ENCODE results near the gene OGG1. TPM values are rescaled to one million over a fixed set of nuclear protein-coding genes. Genes with fewer than 3 reads are reported as not detected.

The OGG1 gene
- total and polyA plus RNA-seq, 12 donors = 5.2 to 15.1 (median 8.5) TPM

DNA sequence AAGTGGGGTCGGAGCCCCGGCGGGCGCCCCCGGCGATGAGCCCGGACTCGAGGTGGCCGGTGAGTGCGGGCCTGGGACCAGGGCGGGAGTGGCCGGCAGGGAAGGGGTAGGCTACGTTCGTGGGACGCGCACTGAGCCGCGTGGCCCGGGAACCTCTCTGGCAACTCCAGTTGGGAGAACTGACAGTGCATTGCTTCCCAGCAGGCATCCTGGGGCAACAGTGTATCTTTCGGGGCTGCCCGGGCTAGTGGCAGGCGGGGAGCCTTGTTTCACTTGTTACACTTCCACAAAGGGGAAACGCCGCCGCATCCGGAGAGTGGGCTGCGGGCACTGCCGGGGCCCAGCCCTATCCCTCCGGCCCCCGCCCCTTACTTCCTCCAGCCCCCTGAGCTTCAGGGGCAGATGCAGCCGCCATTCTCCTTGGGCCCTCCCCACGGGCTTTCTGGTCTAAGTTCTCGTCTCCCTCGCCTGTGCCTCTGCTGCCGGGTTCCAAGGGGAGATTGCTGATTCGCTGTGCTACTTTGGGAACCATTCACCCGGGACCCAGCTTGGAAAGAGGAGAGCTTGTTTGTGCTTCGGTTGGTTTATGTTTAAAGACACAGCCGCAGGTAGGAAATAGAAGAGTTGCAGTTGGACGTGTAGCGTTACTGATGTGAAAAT, 17.5 kb upstream of the OGG1 start:
- DNase-seq (peak in 1 of 2 donors; percentile 34), ATAC-seq (peak in 2 of 8 donors; percentile 3 to 4)
- H3K9me3 ChIP-seq = no peaks in the 10 kb centered on the region
- intact Hi-C loops (cut with DNase I) = loop anchor here in 2 of 10 donors (5.0 kb wide), 2 partner anchors 60 to 230 kb away; partner anchors contain the start of genes ARPC4 (in 1 of the 2) and TADA3 (in 1 of the 2)
- WGBS, 2 donors = 1% methylated on average over 38 to 41 of the region's 41 CpGs
- H3K27ac ChIP-seq = peak overlapping the region; percentile 93 to 100 (median 99)
- H3K36me3 ChIP-seq = peaks cover 0 to 36% (median 20%) of the 10 kb centered on the region in 9 donors
- H3K27me3 ChIP-seq = no peaks in the 10 kb centered on the region
- TF ChIP-seq, protein P1, sequence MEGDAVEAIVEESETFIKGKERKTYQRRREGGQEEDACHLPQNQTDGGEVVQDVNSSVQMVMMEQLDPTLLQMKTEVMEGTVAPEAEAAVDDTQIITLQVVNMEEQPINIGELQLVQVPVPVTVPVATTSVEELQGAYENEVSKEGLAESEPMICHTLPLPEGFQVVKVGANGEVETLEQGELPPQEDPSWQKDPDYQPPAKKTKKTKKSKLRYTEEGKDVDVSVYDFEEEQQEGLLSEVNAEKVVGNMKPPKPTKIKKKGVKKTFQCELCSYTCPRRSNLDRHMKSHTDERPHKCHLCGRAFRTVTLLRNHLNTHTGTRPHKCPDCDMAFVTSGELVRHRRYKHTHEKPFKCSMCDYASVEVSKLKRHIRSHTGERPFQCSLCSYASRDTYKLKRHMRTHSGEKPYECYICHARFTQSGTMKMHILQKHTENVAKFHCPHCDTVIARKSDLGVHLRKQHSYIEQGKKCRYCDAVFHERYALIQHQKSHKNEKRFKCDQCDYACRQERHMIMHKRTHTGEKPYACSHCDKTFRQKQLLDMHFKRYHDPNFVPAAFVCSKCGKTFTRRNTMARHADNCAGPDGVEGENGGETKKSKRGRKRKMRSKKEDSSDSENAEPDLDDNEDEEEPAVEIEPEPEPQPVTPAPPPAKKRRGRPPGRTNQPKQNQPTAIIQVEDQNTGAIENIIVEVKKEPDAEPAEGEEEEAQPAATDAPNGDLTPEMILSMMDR (IDR thresholded peaks at IDR 0.05) = no peak
- H3K4me3 ChIP-seq = peak overlapping the region; percentile 91 to 100 (median 98)
- peaks cover 0 to 56% (median 30%) of the 10 kb centered on the region in 9 donors for H3K4me1 ChIP-seq

DNA sequence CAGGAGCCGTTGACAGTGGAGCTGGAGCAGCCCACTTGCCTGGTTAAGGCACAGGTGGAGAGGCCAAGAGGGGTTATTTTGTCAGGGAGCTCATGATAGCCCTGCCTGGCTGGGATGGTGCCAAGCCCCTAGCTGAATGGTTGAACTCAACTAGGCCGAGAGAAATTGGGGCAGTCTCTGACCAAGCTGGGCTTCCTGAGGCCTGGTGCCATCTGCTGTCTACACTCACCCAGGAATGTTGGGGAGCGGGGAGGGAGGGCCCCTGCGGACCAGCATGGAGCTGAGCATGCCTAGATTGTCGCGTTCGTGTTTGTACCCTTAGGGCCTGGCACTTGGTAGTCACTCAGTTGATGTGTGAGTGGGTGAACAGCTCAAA, 17.0 kb upstream of the OGG1 start:
- TF ChIP-seq, protein P1 (IDR thresholded peaks at IDR 0.05) = no peak
- no peak for DNase-seq
- 31 to 35% methylated on average over 7 of the region's 7 CpGs for WGBS, 2 donors
- peak overlapping the region in 6 of 10 donors; percentile 98 to 100 (median 99) for H3K27ac ChIP-seq
- H3K36me3 ChIP-seq = peaks cover 0 to 41% (median 20%) of the 10 kb centered on the region in 9 donors
- ATAC-seq = no peak
- peaks cover 0 to 61% (median 32%) of the 10 kb centered on the region in 9 donors for H3K4me1 ChIP-seq
- peak overlapping the region; percentile 91 to 100 (median 98) for H3K4me3 ChIP-seq
- intact Hi-C loops (cut with DNase I) = loop anchor here in 2 of 10 donors (5.0 kb wide), 2 partner anchors 60 to 230 kb away; partner anchors contain the start of genes ARPC4 (in 1 of the 2) and TADA3 (in 1 of the 2)
- no peaks in the 10 kb centered on the region for H3K27me3 ChIP-seq
- H3K9me3 ChIP-seq = no peaks in the 10 kb centered on the region

DNA sequence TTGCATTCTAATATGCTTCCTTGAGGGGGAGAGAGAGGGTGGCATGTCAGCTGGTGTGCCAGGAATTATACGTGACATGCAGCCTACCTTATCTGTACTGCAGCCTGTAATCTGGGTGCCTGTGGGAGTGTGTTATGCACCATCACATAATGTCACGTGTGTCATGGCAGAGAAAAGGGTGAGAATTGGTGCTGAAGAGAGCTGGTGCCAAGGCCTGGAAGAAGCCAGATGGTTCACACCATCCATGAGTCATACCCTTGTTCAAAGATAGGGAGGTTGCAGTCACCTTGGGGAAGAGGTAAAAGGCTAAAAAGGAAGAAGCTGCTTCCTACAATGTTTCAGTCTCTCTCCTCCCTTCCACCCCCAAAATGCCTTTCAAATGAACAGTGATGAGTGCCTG, 12.9 kb upstream of the OGG1 start:
- Histone ChIP-seq H3K4me1 (peaks cover 0 to 58% (median 32%) of the 10 kb centered on the region in 9 donors), H3K9me3 (no peaks in the 10 kb centered on the region), H3K27me3 (no peaks in the 10 kb centered on the region), H3K4me3 (no peak overlapping the region), H3K36me3 (peaks cover 0 to 82% (median 56%) of the 10 kb centered on the region in 9 donors), H3K27ac (no peak overlapping the region)
- no peak for DNase-seq
- intact Hi-C loops (cut with DNase I) = no loop called here
- peak in 2 of 8 donors; percentile 27 to 46 for ATAC-seq
- 33 to 57% methylated on average over 2 of the region's 2 CpGs for WGBS, 2 donors
- TF ChIP-seq, protein P1 (IDR thresholded peaks at IDR 0.05) = no peak

DNA sequence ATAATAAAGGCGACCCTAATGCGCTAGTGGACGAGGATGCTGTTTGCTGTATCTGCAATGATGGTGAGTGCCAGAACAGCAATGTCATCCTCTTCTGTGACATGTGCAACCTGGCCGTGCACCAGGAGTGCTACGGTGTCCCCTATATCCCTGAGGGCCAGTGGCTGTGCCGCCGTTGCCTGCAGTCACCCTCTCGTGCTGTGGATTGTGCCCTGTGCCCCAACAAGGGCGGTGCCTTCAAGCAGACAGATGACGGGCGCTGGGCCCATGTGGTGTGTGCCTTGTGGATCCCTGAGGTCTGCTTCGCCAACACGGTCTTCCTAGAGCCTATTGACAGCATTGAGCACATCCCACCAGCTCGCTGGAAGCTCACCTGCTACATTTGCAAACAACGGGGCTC, 10.6 kb upstream of the OGG1 start:
- no peak for DNase-seq
- intact Hi-C loops (cut with DNase I) = no loop called here
- Histone ChIP-seq H3K36me3 (peaks cover 15 to 100% (median 76%) of the 10 kb centered on the region in 9 donors), H3K9me3 (no peaks in the 10 kb centered on the region), H3K4me3 (no peak overlapping the region), H3K27ac (no peak overlapping the region), H3K4me1 (peaks cover 0 to 37% (median 12%) of the 10 kb centered on the region in 9 donors), H3K27me3 (no peaks in the 10 kb centered on the region)
- no peak for ATAC-seq
- WGBS, 2 donors = 94 to 95% methylated on average over 15 of the region's 15 CpGs
- TF ChIP-seq, protein P1 (IDR thresholded peaks at IDR 0.05) = no peak
